ENCODE measurements around the gene PSMG1.

DNA sequence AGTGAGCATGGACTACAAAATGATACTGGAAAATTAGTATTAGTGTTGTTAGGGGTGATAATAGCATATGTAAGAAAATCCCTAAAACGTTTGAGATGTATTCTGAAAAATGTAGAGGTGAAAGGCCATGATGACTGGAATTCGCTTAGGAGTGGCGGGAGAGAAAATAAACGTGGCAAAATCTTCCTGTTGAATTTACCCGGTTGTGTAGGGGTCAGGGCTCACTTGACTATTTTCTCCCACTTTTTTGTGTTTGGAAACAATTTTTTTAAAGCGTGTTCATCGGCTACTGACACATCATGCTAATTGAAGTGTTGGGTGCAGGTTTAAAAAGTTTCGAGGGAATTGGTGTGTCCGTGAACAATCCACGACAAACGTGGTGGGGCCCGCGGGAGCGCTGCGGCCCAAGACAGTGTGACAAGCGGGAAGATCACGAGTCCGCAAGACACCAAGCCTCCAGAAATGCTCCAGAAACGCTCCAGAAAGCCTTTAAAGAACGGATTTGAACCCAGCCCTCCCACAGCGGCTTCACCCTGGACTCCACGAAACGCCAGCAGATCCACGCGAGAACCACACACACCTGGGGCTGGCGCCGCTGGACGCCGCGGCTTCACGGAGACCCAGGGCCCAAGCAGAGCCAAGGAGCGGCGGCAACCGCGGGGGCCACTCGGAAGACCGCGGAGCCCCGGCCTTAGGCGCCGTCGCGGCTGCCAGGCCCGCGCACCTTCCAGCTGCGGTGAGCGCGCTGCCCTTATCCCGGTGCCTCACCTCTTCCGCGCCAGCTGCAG lies 573 bp downstream of the PSMG1 start:
- no peak for TF ChIP-seq POLR2A (IDR thresholded peaks at IDR 0.05)
- TF ChIP-seq, protein P1, sequence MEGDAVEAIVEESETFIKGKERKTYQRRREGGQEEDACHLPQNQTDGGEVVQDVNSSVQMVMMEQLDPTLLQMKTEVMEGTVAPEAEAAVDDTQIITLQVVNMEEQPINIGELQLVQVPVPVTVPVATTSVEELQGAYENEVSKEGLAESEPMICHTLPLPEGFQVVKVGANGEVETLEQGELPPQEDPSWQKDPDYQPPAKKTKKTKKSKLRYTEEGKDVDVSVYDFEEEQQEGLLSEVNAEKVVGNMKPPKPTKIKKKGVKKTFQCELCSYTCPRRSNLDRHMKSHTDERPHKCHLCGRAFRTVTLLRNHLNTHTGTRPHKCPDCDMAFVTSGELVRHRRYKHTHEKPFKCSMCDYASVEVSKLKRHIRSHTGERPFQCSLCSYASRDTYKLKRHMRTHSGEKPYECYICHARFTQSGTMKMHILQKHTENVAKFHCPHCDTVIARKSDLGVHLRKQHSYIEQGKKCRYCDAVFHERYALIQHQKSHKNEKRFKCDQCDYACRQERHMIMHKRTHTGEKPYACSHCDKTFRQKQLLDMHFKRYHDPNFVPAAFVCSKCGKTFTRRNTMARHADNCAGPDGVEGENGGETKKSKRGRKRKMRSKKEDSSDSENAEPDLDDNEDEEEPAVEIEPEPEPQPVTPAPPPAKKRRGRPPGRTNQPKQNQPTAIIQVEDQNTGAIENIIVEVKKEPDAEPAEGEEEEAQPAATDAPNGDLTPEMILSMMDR (IDR thresholded peaks at IDR 0.05), result no peak
